ENCODE measurements around the gene C4orf54. TPM values are rescaled to one million over a fixed set of nuclear protein-coding genes. Genes with fewer than 3 reads are reported as not detected.

The C4orf54 gene
- total RNA-seq, 1 donor from 2014 or later, result not detected

DNA sequence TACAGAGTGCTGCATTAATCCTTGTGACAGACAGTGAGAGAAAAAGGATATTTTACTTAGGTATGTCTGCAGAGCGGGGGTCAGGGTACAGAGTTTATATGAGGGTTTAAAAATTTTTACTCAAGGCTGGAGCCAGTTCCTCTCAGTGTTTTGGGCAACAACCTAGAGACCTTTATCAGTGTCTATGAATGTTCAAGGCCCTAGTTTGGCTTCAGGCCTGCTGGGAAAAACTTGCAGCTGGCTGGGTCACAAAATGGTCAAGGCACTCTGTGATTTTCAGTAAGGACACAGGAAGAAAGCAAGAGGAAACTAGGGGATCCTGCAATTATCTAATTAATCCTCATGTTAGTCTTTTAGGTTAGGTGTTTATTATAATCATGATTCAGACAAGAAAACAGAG is 10.8 kb upstream of the C4orf54 start:
- DNase-seq (ENCODE audit: low spot score), result no peak
- H3K27ac Mint-ChIP-seq, result no peak overlapping the region
- intact Hi-C loops (cut with micrococcal nuclease), result no loop called here
- peaks cover 15% of the 10 kb centered on the region for H3K9me3 Mint-ChIP-seq
- no peaks in the 10 kb centered on the region for H3K4me1 Mint-ChIP-seq (ENCODE audit: low read depth)
- H3K27me3 Mint-ChIP-seq (ENCODE audit: low read depth), result peaks cover 1% of the 10 kb centered on the region
- H3K4me3 Mint-ChIP-seq (ENCODE audit: low read depth), result no peak overlapping the region
- no peaks in the 10 kb centered on the region for H3K36me3 Mint-ChIP-seq (ENCODE audit: low read depth)

DNA sequence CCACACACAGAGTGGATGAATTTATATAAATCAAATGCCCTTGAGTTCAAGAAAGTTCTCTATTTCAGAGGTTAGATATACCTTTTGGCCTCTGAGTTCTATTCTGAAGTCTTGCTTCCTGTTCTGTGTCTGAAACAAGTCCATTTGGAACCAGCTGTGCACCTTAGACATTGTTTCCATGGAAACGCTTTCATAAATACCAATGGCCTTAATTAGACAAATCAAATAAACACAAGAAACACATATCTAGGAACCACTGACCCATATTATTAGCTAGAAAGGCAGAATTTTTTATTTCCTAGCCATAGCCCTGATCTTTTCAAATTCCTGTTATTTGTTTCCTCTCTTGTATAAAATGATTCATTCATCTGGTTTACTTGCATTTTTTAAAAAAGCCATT is 8.4 kb upstream of the C4orf54 start:
- Mint-ChIP-seq H3K4me1 (ENCODE audit: low read depth) (no peaks in the 10 kb centered on the region), H3K9me3 (no peaks in the 10 kb centered on the region), H3K27me3 (ENCODE audit: low read depth) (peaks cover 3% of the 10 kb centered on the region), H3K27ac (no peak overlapping the region), H3K36me3 (ENCODE audit: low read depth) (no peaks in the 10 kb centered on the region), H3K4me3 (ENCODE audit: low read depth) (no peak overlapping the region)
- intact Hi-C loops (cut with micrococcal nuclease), result no loop called here
- no peak for DNase-seq (ENCODE audit: low spot score)

DNA sequence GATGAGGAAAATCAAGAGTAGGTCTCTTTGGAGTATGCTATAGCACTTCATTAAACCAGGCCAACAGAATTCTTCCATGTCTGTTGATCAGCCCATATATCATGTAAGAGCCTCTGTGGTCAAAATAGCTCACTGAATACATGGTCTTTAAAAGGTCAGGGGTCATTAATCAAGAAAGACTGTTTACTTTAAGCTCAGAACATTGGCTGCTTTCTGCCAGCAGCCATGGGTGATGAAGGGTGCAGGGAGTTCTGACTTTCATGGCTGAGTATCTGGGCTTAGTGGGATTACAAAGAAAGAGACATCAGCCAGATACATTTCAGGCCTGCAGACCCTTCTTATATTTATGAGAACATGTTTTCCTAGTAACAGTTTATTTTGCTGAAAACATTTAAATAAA is 7.1 kb upstream of the C4orf54 start:
- no peak overlapping the region for H3K27ac Mint-ChIP-seq
- H3K4me3 Mint-ChIP-seq (ENCODE audit: low read depth), result no peak overlapping the region
- peaks cover 3% of the 10 kb centered on the region for H3K27me3 Mint-ChIP-seq (ENCODE audit: low read depth)
- H3K36me3 Mint-ChIP-seq (ENCODE audit: low read depth), result no peaks in the 10 kb centered on the region
- H3K9me3 Mint-ChIP-seq, result no peaks in the 10 kb centered on the region
- intact Hi-C loops (cut with micrococcal nuclease), result no loop called here
- H3K4me1 Mint-ChIP-seq (ENCODE audit: low read depth), result no peaks in the 10 kb centered on the region
- no peak for DNase-seq (ENCODE audit: low spot score)

DNA sequence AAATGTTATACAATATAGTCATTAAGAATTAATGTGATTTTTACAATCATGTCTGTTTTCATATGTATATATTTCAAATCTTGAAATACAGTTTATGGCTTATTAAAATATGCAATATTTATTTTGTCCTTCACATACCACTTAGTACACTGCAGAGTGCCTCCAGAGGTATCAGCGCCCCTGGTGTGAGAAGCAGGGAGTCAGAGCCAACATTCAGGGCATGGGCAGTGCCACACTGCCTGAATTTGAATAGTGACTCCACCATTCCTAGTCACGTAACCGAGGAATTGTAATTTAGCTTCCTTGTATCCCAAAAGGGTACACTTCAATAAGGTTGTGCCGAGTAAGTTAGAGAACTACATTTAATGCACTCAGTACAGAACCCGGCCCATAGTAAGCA is 4.3 kb upstream of the C4orf54 start:
- Mint-ChIP-seq H3K4me1 (ENCODE audit: low read depth) (no peaks in the 10 kb centered on the region), H3K27ac (no peak overlapping the region), H3K36me3 (ENCODE audit: low read depth) (no peaks in the 10 kb centered on the region), H3K9me3 (no peaks in the 10 kb centered on the region), H3K27me3 (ENCODE audit: low read depth) (peaks cover 3% of the 10 kb centered on the region), H3K4me3 (ENCODE audit: low read depth) (no peak overlapping the region)
- intact Hi-C loops (cut with micrococcal nuclease), result no loop called here
- no peak for DNase-seq (ENCODE audit: low spot score)

DNA sequence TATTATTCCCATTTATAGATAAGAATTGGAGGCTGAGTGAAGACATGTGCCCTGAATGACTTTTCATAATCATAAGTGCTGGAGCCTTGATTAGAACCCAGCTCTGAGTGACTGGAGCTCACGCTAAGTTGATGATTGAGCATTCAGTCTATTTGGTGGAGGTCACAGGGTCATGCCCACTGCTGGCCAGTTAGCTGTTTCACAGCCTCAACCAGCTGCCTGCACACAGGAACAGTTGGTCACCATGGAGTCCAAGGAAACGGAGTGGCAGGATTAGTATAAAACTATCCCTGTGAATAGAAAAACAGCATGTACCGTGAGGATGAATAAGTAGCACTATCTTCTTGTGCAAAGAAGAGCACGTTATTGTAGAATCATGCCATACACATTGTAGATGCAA is 1.0 kb upstream of the C4orf54 start:
- Mint-ChIP-seq H3K36me3 (ENCODE audit: low read depth) (no peaks in the 10 kb centered on the region), H3K27ac (no peak overlapping the region), H3K4me3 (ENCODE audit: low read depth) (no peak overlapping the region), H3K9me3 (no peaks in the 10 kb centered on the region), H3K4me1 (ENCODE audit: low read depth) (no peaks in the 10 kb centered on the region), H3K27me3 (ENCODE audit: low read depth) (peaks cover 3% of the 10 kb centered on the region)
- intact Hi-C loops (cut with micrococcal nuclease), result no loop called here
- DNase-seq (ENCODE audit: low spot score), result no peak

DNA sequence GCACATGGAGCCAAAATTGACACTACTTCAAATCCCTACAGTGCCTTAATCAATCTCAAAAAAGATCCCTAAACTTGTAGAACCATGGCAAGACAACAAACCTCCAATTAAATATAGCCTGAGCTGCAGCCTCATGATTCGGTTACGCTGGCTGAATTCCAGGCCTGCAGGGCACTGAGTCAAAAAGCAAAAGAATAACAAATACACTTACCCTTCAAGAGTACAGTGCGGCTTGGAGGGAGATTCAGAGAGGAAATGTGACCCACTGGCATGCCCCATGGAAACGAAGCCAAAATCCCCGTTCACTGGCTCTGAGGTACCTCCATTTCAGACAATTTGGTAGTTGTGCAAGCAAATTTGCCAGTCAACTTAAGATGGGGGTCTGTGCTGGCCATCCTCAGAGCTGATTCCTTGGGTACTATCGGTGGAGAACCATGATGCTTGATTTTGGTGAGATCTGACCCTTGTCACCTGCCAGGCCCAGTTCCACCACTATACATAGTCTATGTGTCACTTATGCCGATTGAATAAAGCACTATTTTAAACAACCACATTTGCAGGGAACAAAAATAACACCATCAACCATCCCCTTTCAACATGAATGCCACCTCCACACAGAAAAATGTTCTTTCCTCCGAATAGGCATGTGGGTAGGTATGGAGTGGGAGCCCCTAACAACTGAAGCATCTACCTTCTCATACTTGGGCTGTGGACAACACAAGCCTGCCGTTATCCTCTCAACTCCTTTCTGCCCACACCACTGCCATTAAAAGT is 2.1 kb downstream of the C4orf54 start:
- Mint-ChIP-seq H3K9me3 (no peaks in the 10 kb centered on the region), H3K4me3 (ENCODE audit: low read depth) (no peak overlapping the region), H3K36me3 (ENCODE audit: low read depth) (no peaks in the 10 kb centered on the region), H3K27ac (no peak overlapping the region), H3K4me1 (ENCODE audit: low read depth) (no peaks in the 10 kb centered on the region), H3K27me3 (ENCODE audit: low read depth) (no peaks in the 10 kb centered on the region)
- DNase-seq (ENCODE audit: low spot score), result no peak
- intact Hi-C loops (cut with micrococcal nuclease), result no loop called here

DNA sequence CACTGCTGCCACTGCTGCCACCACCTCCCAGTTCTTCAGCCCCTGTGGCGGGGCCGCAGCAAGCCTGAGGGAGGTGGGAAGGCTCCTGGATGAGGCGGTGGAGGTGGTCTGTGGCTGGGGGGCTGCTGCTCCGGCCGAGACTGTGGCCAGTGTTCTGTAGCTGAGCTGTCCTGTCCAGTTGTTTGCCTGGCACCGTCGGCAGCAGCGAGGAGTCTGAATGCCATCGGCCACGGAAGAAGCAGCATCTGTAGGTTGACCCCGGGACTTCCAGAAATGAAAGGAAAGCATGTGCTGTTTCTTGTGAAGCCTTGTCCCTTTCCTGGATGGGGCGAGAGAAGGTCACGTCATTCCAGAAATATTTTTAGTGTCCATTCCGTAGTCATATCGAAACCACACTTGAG is 3.3 kb downstream of the C4orf54 start:
- Mint-ChIP-seq H3K9me3 (no peaks in the 10 kb centered on the region), H3K27me3 (ENCODE audit: low read depth) (no peaks in the 10 kb centered on the region), H3K4me1 (ENCODE audit: low read depth) (no peaks in the 10 kb centered on the region), H3K4me3 (ENCODE audit: low read depth) (no peak overlapping the region), H3K36me3 (ENCODE audit: low read depth) (no peaks in the 10 kb centered on the region), H3K27ac (no peak overlapping the region)
- no peak for DNase-seq (ENCODE audit: low spot score)
- intact Hi-C loops (cut with micrococcal nuclease), result no loop called here

DNA sequence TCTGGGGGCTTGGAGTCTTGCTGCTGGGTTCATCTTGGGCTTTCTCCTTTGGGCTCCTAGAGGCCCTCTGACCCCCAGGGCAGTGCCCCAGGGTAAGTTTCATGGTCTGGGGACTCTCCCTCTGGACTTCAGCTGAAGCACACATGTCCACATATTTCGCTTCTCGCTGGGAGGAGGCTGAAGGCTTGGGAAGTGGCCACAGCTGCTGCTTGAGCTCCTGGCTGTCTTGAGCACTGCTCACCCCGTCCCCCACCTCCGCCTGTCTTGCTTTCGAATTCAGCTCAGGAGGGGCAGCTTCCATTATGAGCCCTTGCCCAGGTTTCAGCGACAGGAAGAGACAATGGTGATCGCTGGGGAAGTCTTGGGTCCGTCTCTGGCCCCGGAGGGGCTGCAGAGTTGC is 3.7 kb downstream of the C4orf54 start:
- H3K27me3 Mint-ChIP-seq (ENCODE audit: low read depth), result no peaks in the 10 kb centered on the region
- H3K27ac Mint-ChIP-seq, result no peak overlapping the region
- no peaks in the 10 kb centered on the region for H3K9me3 Mint-ChIP-seq
- intact Hi-C loops (cut with micrococcal nuclease), result no loop called here
- H3K4me3 Mint-ChIP-seq (ENCODE audit: low read depth), result no peak overlapping the region
- no peaks in the 10 kb centered on the region for H3K36me3 Mint-ChIP-seq (ENCODE audit: low read depth)
- no peaks in the 10 kb centered on the region for H3K4me1 Mint-ChIP-seq (ENCODE audit: low read depth)
- no peak for DNase-seq (ENCODE audit: low spot score)

DNA sequence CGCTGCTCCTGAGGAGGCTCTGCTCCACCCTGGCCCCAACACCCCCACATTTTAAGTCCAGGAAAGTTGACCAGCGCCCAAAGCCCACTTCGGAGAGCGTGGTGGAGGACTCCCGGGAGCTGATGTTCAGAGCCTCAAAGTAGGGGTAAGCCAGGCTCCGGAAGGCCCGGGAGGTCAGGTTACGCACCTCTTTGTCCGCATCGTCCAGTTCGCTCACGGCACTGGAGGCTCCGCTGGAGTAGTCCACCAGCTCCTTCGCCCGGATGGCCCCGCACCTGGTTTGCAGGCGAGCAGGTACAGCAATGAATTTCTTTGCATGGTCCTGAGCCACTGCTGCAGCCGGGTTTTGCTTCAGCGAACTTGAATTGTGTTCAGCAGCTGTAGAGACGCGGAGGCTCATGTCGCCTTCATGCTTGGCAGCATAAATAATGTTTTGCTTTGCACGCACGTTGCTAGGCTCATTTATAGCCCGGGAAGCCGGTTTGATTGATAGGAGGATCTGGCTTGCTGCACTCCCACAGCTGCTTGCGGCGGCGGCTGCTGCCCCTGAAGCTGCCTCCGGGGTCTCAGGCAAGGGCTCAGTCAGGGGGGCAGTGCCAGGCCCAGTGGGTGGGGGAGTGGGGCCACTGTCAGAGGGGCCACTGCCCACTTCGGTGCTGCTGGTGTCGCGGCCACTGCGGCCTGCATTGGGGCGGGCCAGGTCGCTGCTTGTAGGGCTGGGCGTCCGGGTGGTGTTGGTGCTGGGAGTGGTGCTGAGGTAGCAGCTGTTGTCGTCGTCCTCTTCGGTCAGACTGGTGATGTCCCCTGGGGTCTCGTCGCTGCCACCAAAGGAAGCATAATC is 4.8 kb downstream of the C4orf54 start:
- intact Hi-C loops (cut with micrococcal nuclease), result no loop called here
- Mint-ChIP-seq H3K4me1 (ENCODE audit: low read depth) (no peaks in the 10 kb centered on the region), H3K27me3 (ENCODE audit: low read depth) (peaks cover 3% of the 10 kb centered on the region), H3K9me3 (no peaks in the 10 kb centered on the region), H3K36me3 (ENCODE audit: low read depth) (no peaks in the 10 kb centered on the region), H3K27ac (no peak overlapping the region), H3K4me3 (ENCODE audit: low read depth) (no peak overlapping the region)
- DNase-seq (ENCODE audit: low spot score), result no peak

DNA sequence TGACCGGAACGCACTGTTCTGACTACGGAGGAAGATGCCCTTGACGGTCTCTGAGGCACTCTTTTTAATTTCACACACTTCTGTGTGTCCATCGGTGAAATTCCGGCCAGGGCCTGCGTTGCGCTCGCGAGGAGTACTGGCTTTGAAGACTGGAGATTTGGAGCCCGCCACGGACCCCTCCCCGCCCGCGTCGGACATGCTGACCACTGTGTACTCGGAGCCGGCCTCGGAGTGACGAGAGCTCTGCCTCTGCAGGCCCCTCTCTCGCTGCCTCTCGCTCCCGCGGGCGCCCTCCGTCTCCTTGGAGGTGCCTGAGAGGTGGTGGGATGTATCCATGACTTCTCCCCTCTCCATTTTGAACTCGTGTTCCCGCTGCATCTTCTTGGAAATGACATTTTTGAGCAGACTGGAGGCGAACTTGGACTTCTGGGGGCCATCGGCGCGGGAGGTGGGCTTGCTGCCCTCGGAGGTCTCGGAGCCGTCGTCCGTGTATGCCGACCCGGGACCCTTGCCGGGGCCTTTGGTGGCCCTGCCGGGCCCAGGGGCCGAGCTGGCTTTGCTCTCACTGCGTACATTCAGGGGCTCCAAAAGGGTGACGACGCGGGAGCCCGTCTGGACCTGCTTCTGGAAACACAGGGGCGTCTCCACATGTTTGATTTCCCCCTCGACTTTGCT is 5.7 kb downstream of the C4orf54 start:
- no peak for DNase-seq (ENCODE audit: low spot score)

DNA sequence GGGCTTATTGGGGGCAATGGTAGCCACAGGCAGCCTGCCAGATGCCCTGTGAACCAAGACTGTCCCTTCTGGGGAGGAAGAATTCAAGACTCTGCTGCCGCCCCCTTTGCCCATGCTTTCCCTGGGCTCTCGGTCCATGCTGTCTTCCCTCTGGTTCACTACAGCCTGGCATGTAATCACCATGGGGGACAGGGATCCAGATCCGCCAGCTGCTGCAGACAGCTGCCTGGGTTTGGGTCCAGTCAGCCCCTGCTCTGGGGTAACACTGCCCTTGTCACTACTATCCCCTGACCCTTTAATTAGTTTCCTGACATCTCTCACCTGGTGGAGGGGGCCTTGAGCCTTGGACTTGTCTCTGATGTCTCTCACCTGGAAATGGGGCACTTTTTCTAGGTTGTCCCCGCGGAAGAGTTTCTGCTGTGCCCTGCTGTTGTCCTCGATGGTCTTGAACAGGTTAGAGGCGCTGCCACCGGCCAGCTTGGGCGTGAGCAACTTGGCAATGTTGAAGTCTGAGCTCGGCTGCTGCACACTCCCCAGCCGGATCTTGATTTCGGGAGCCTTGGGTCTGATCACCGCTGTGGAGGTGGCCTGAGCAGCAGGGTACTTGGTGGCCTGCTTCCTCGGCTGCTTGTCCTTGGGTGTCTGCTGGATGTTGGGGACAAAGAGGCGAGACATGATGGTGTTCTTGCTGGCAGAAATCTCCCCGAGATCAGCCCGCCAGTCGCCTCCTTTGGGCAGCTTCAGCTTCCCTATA is 6.4 kb downstream of the C4orf54 start:
- no peak for DNase-seq (ENCODE audit: low spot score)
- Mint-ChIP-seq H3K27ac (no peak overlapping the region), H3K36me3 (ENCODE audit: low read depth) (no peaks in the 10 kb centered on the region), H3K9me3 (no peaks in the 10 kb centered on the region), H3K4me3 (ENCODE audit: low read depth) (no peak overlapping the region), H3K27me3 (ENCODE audit: low read depth) (peaks cover 3% of the 10 kb centered on the region), H3K4me1 (ENCODE audit: low read depth) (no peaks in the 10 kb centered on the region)
- intact Hi-C loops (cut with micrococcal nuclease), result no loop called here

More for the DNA sequence above, 5.7 kb downstream of the C4orf54 start:
- Mint-ChIP-seq H3K36me3 (ENCODE audit: low read depth) (no peaks in the 10 kb centered on the region), H3K27ac (no peak overlapping the region), H3K9me3 (no peaks in the 10 kb centered on the region), H3K4me1 (ENCODE audit: low read depth) (no peaks in the 10 kb centered on the region), H3K27me3 (ENCODE audit: low read depth) (peaks cover 3% of the 10 kb centered on the region), H3K4me3 (ENCODE audit: low read depth) (no peak overlapping the region)
- intact Hi-C loops (cut with micrococcal nuclease), result no loop called here

DNA sequence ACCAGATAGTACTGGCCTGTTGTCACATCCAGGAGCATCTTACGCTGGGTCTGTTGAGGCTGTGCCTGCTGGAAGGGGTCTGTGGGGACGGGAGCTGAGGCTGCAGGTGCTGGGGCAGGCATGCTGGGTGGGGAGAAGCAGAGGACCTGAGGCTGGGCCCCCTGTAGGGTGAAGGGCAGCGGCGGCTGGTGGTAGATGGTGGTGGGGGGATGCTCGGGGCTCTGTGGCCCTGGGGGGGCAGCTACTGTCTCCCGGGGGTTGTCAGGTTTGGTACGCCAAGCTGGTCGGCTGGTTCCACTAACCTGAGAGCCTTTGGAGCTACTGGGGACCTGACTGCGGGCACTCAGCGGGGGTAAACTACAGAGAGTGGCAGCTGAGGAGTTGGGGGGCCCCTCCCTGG is 7.8 kb downstream of the C4orf54 start:
- Mint-ChIP-seq H3K4me1 (ENCODE audit: low read depth) (no peaks in the 10 kb centered on the region), H3K27ac (no peak overlapping the region), H3K4me3 (ENCODE audit: low read depth) (no peak overlapping the region), H3K9me3 (no peaks in the 10 kb centered on the region), H3K27me3 (ENCODE audit: low read depth) (peaks cover 6% of the 10 kb centered on the region), H3K36me3 (ENCODE audit: low read depth) (no peaks in the 10 kb centered on the region)
- DNase-seq (ENCODE audit: low spot score), result no peak
- intact Hi-C loops (cut with micrococcal nuclease), result no loop called here
